Stimulated activated CD8-positive, alpha-beta memory T cell treated with anti-CD3 and anti-CD28 coated beads, Interleukin-4, amount 100 ng/mL, for 24 hours (primary cell): ENCODE data around the gene SLC16A2.
"Not testable (repeated sequence)": the region's sequence is repeated elsewhere in the genome, so short reads cannot be mapped to it uniquely, and the experiment has no call there.

ENCODE experiments used
- DNase-seq: peaks from one replicate; pipeline ENCODE4 v3.0.0-alpha.2; 2020; ENCODE audit warnings: low read depth

SLC16A2 gene

GRCh38 chrX:74507191-74507590, 85.9 kb downstream of the SLC16A2 start:
- no peak for DNase-seq

GRCh38 chrX:74509989-74510388, 88.7 kb downstream of the SLC16A2 start:
- DNase-seq: no peak

- no peak for DNase-seq
Measured at GRCh38 chrX:74510401-74510800, 89.1 kb downstream of the SLC16A2 start.

GRCh38 chrX:74511704-74512103, 90.4 kb downstream of the SLC16A2 start:
- DNase-seq: no peak

GRCh38 chrX:74514384-74514783, 93.1 kb downstream of the SLC16A2 start:
- DNase-seq: no peak

GRCh38 chrX:74515356-74515755, 94.1 kb downstream of the SLC16A2 start:
- no peak for DNase-seq

- not testable (repeated sequence) for DNase-seq
Measured at GRCh38 chrX:74516013-74516412, 94.7 kb downstream of the SLC16A2 start.

GRCh38 chrX:74519870-74520269, 98.6 kb downstream of the SLC16A2 start:
- DNase-seq: no peak

GRCh38 chrX:74520291-74520690, 99.0 kb downstream of the SLC16A2 start:
- no peak for DNase-seq

- DNase-seq: no peak
Measured at GRCh38 chrX:74520896-74521295, 99.6 kb downstream of the SLC16A2 start.

- no peak for DNase-seq
Measured at GRCh38 chrX:74521961-74522751, 100.9 kb downstream of the SLC16A2 start.

GRCh38 chrX:74523224-74523623, 101.9 kb downstream of the SLC16A2 start:
- DNase-seq: no peak

GRCh38 chrX:74523870-74524735, 102.8 kb downstream of the SLC16A2 start:
- DNase-seq: no peak

- no peak for DNase-seq
Measured at GRCh38 chrX:74525116-74525515, 103.8 kb downstream of the SLC16A2 start.

GRCh38 chrX:74526764-74527163, 105.5 kb downstream of the SLC16A2 start:
- DNase-seq: no peak

GRCh38 chrX:74527350-74527749, 106.1 kb downstream of the SLC16A2 start:
- DNase-seq: no peak

- DNase-seq: no peak
Measured at GRCh38 chrX:74529311-74529710, 108.0 kb downstream of the SLC16A2 start.

- DNase-seq: no peak
Measured at GRCh38 chrX:74531081-74531480, 109.8 kb downstream of the SLC16A2 start.

GRCh38 chrX:74534569-74535038, 113.3 kb downstream of the SLC16A2 start:
- DNase-seq: no peak

GRCh38 chrX:74535086-74535407, 113.8 kb downstream of the SLC16A2 start:
- DNase-seq: no peak

- DNase-seq: no peak
Measured at GRCh38 chrX:74535408-74536151, 114.3 kb downstream of the SLC16A2 start.

- DNase-seq: no peak
Measured at GRCh38 chrX:74536152-74536831, 115.0 kb downstream of the SLC16A2 start.
